GM03348 (cell line): ENCODE measurements around the gene MRPS12.
A peak's percentile ranks its signal among the peaks of the same experiment; 100 is the strongest.
"Not testable (repeated sequence)": the region's sequence is repeated elsewhere in the genome, so short reads cannot be mapped to it uniquely, and the experiment has no call there.

Experiments used
- DNase-seq: peaks from one replicate; pipeline ENCODE4 v3.0.0; 2012; ENCODE audit warnings: low spot score

Gene MRPS12

DNA sequence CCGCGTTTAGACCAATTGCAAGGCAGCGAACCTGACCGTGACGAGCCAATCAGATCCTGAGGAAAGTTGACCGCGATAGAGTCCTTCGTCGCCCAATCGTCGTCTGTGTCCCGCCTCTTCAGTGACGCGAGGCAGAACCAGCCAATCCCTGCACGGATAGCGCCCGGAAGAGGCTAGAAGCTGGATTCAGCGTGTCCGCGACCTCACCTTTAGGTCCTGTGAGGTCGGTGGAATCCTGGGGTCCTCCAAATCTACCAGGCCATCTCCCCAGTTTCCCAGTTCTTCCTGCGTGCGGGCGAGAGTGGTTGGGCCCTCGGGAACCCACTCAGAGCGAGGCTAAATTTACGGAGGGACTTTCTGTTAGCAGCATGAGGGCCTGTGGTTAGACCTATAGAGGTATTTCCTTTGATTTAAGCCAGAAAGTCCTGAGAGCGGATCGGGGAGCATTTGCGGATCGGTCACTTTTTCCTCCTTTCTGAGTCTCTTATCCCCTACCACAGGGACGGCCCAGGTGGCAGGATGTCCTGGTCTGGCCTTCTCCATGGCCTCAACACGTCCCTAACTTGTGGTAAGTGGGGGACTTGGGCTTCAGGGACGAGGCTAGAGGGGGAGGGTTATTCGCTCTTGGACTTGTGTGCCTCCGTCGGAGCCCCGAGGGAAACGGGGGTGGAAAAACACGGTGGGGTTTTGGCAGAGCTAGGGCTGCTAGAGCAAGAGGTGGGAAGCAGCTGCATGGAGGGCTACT lies at the start of gene MRPS12:
TSS of gene MRPS12 (plus strand) at position 169 of the 745 bp plus-strand sequence. CDS start at position 520, 351 bp downstream.
- DNase-seq, result peak; percentile 99

DNA sequence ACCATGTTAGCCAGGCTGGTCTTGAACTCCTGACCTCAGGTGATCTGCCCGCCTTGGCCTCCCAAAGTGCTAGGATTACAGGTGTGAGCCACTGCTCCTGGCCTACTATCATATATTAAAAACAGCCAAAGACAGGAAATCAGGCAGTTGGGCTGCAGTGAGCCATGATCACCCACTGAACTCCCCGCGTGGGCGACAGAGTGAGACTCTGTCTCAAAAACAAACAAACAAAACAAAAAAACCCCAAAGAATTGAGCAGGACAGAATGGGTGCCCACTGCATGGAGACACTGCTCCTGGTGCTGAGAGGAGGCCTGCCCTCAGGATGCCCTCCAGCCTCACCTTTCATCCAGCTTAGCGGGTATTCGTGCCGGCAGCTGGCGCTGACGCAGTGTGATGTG lies 47.5 kb upstream of the MRPS12 start:
- no peak for DNase-seq

DNA sequence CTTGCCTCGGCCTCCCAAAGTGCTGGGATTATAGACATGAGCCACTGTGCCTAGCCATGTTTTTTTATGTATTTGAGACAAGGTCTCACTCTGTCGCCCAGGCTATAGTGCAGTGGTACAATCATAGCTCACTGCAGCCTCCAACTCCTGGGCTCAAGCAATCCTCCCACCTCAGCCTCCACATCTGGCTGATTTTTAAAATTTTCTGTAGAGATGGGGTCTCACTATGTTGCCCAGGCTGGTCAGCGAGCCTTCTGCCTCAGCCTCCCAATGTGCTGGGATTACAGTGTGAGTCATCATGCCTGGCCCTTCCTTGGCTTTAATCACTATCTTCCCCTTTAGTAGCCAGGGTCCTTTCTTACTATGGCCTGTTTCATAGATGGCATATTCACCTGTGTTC lies 46.1 kb upstream of the MRPS12 start:
- DNase-seq, result not testable (repeated sequence)

- DNase-seq, result no peak
These were observed 41.9 kb upstream of the MRPS12 start for GRCh38 chr19:38888876-38889275.

DNA sequence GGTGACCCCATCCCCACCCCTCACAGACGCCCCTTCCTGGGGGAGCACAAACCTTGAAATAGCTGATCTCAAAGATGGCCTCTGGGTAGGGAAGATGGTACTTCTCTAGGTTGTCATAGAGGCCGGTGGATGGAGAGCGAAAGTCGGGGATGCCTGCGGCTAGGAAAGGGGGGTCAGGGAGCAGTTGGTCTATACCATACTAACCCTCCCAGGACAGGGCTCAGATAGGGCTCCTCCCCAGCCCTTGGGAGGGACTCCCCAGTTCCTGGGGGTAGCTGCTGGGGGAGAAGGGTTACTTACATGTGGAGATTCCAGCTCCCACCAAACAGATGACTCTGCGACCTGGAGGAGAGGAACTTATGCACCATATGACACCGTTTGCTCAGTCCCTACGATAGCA lies 40.9 kb upstream of the MRPS12 start:
- no peak for DNase-seq

DNA sequence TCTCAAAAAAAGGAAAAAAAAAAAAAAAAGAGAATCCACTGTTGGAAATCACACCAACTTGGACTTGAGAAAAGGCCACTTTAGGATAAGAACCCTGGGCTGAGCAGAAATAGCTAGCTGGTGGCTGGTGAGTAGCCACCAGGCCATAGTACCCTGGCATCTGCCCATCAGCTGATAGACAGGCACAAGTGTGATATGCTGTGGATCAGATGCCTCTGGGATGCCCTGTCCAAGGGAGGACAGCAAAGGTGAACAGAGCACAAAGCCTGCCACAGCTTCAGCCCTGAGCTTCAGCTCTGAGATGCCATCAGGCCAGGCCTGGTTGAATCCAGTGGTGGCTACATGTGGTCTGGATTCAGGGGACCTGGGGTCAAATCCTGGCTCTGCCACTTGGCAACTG lies 40.1 kb upstream of the MRPS12 start:
- no peak for DNase-seq

DNA sequence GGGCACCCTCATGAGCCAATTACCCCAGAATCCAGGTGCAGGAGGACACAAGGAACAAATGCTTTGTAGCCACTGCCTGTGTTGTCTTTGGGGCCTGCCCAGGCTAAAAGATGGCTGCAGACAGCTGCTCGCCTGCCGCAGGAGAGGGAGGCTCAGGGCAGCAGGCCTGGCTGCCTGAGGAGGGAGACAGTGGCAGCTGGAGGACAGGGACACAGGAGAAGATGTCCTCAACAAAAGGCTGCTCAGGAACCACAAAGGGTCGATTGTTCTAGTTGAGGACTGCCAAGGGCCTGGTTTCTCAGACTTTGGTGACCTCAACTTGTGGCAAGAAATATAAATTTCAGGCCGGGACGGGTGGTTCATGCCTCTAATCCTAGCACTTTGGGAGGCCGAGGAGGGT lies 39.0 kb upstream of the MRPS12 start:
- DNase-seq, result no peak

GRCh38 chr19:38892841-38893240 lies 37.9 kb upstream of the MRPS12 start:
- DNase-seq, result no peak

DNA sequence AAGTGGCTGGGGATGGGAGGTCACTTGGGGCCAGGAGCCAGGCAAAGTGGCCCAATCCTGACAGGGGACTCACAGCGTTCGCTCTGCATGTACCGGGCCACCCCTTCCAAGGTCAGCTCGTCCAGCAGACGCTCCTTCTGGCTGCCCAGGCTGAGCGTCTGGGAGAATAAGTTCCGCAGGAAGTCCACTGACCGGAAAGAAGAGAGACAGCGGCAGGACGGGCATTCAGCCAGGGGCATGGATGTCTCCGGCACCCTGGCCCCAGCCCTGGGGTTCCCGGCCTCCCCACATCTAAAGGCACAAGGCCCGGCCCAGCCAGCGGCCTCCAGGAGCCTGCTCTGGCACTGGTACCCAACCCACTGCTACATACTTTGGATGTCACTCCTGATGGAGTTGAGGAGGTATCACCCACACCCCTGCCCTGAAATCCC lies 37.4 kb upstream of the MRPS12 start:
- no peak for DNase-seq

- DNase-seq, result no peak
These were observed 35.8 kb upstream of the MRPS12 start for GRCh38 chr19:38894968-38895367.

DNA sequence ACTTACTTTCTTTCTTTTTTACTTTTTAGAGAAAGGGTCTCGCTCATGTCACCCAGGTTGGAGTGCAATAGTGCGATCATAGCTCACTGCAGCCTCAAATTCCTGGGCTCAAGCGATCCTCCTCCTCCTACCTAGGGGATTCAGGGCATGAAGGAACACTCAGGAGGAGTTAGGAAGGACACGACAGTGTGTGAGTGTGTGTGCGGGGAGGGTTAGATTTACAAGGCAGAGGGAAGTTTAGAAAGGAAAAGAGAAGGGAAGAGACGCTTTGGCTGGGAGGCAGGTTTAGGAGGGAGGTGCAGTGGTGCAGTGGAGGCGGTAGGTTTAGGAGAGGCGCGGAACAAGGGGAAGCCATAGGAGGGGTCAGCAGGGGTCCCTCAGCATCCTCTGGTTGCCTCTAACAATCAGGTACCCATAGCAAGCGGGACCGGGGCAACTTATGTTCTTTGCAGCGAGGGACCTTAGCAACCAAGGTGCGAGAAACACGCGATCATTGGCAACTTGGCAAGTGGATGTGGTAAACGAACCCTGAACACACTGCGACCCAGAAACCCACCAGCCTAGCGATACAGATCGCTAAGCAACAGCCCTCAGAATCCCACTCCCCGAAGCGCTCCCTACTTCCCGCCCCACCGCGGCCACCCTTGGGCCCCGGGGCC lies 31.8 kb upstream of the MRPS12 start:
- peak; percentile 40 for DNase-seq

DNA sequence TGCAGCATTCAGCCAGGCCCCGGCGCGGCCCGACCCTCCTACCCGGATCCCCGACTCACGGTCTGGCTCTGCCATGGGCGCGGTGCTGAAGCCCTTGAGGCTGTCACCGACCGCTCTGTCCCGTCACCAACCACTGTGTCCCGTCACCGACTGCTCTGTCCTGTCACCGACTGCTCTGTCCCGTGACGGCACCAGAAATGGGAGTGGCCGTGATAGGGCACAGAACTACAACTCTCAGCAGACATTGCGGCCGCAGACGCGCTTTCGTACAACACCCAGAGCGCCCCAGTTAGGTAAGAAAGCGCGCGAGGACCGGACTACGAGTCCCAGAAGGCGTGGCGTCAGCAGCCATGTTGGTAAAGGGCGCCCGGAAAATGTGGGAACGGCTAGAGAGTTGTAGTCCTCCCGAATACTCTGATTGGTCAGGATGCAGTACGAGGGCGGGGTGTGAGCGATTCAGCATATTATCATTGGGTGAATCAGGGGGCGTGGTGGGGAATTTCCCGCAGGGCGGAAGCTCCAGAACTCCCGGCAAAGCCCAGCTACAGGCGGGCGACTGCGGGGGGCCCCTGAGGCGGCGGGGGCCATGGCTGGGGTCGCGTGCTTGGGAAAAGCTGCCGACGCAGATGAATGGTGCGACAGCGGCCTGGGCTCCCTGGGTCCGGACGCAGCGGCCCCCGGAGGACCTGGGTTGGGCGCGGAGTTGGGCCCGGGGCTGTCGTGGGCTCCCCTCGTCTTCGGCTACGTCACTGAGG lies 31.1 kb upstream of the MRPS12 start, which contains the start of the genes NFKBIB and SIRT2:
TSS of gene NFKBIB (plus strand) at position 523 of the 755 bp plus-strand sequence. CDS start at position 587, 64 bp downstream.
TSS of gene SIRT2 (minus strand) at position 172 of the 755 bp plus-strand sequence. CDS start at position 75, 97 bp downstream.
- DNase-seq, result peak; percentile 99

DNA sequence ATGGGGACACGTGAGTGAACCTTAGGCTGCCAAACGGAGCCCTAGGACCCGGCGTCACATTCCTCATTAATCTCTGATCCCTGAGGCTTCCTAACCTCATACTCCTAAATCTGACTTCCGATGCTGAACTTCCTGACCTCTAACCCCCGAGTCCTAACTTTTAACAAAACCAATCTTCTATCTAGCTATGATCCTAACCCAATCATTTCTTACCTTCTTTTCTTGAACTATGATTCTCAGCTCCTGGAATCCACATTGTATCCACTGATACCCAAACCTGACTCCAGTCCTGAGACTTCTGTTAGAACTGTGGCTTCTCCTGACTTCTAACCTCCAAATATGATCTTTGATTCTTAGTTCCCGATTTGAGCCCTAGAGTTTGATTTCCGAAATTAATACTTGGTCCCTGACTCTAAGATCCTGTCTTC lies 30.5 kb upstream of the MRPS12 start:
- no peak for DNase-seq

DNA sequence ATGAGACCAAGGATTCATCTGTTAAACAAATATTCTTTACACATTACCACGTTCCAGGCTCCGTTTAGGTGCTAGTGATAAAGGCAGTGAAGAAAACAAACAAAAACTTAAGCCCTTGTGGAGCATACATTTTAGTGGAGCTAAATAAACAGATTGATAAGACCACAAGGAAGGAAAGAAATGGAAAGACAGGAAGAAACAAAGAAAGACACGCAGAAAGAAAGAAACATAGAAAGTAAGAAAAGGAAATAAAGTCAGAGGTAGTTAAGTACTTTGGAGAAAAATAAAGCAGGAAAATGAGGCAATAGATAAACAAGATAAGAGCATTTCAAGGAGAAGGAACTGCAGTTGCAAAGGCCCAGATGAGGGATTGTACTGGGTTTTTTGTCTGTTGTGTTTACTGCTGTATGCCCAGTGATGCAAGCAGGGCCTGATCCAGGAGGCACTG lies 30.0 kb upstream of the MRPS12 start:
- no peak for DNase-seq

DNA sequence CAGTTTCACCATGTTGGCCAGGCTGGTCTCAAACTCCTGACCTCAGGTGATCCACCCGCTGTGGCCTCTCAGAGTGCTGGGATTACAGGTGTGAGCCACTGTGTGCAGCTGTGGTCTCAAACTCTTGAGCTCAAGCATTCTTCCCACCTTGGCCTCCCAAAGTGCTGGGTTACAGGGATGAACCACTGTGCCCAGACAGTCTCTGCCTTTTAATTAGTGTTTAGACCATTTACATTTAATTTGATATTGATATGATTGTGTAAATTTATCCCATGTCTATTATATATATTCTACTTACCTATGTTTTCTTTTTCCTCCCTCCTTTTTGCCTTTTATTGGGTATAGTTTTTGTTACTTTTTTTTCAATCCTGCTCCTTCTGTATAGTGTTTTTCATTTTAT lies 29.1 kb upstream of the MRPS12 start:
- no peak for DNase-seq

DNA sequence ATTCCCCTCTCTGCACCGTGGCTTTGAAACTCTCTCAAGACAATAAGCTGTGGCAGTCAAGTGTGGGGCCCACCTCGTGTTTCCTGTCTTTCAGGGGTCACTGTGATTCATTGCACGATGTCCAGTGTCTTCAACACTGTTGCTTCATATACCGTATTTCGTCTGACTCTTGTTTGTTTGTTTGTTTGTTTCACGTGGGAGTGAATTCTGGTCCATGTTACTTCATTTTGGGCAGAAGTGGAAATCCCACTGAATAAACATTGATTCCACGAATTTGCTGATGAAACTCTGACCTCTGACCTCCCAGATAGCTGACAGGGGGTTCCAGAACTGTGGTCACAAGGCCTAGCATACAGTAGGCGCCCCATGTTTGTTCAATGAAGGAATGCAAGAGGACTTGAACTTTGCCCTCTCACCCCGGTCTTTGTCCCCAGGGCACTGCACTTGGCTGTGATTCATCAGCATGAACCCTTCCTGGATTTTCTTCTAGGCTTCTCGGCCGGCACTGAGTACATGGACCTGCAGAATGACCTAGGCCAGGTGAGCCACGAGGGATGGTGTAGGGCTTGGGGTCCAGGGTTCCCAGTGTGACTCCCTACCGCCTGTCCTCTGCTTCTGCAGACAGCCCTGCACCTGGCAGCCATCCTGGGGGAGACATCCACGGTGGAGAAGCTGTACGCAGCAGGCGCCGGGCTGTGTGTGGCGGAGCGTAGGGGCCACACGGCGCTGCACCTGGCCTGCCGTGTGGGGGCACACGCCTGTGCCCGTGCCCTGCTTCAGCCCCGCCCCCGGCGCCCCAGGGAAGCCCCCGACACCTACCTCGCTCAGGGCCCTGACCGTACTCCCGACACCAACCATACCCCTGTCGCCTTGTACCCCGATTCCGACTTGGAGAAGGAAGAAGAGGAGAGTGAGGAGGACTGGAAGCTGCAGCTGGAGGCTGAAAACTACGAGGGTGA lies 25.9 kb upstream of the MRPS12 start:
- DNase-seq, result no peak

DNA sequence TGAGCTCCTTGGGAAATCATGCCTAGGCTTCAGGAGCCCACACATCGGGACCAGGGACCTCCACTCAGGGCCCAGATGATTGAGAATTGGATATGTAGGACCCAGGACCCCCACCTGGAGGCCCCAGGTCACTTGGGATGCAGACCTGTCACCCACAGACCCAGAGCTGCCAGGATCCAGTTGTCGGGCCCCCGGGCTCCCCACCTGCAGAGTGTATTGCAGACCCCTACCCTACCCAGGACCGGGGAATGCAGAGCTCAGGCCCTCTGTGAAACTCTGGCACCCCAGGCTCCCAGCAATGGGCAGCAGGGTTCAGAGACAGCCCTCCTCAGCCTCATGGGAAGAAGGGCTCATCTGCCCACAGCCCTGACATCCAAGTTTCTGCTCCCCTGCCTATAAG lies 25.1 kb upstream of the MRPS12 start:
- DNase-seq, result no peak

GRCh38 chr19:38907227-38907626 lies 23.5 kb upstream of the MRPS12 start:
- DNase-seq, result no peak

DNA sequence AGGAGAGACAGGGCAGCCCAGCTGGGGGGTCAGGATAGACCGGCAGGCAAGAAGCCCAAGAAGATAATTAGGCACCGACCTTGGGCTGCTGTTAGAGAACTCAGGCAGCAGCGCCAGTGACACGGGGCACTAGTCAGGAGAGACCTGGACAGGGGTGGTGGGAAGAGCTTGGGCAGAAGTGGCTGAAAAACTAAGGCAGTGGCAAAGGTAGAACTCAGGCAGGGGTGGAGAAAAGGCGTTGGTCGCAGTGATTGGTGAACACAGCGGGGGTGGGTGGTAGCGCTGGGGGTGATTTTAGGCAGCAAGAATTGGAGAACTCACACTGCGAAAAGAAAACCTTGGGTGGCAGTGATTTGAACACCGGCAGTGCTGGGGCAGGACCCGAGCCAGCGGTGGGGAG lies 23.1 kb upstream of the MRPS12 start:
- no peak for DNase-seq

DNA sequence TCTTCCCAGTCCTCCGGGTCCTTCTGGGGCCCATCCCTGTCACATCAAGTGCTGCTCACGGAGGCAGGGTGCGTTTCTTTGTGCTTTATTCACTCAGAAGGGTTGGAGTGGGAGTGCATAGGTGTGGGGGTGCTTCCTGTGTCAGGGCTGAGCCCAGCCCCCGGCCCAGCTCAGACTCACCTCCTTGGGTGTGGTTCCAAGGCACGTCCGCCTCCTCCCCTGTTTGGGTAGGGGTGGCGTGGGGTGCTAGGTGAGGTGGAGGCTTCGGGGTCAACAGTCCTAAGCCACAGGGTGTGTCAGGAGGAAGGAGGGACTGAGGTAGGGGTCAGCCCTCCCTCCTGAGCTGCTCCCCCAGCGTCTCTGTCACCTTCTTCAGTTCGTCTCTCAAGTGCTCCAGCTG lies 21.8 kb upstream of the MRPS12 start:
- DNase-seq, result no peak

GRCh38 chr19:38910488-38910887 lies 20.3 kb upstream of the MRPS12 start:
- DNase-seq, result no peak
